ENCODE data around the gene PNO1.

DNA sequence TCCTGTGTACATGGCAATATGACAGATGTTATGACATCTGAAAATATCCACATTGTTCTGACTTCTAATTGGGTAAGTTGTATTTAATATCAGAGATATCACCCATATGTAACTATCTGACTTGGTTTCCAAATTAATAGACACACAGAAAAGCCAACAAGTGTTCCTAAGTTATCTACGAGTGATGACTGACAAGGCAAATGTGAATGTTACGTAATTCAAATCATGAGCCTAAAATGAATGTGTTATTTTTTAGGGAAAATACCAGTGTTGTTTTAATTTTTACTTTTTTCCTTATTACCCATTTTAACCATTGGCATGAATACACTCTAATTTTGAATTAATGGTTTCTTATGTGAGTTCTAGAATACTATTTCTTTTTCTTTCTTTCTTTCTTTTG is 15.8 kb upstream of the PNO1 start:
- TF ChIP-seq CEBPB (IDR thresholded peaks at IDR 0.05), result no peak
- TF ChIP-seq, protein P1, sequence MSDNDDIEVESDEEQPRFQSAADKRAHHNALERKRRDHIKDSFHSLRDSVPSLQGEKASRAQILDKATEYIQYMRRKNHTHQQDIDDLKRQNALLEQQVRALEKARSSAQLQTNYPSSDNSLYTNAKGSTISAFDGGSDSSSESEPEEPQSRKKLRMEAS (IDR thresholded peaks at IDR 0.05), result no peak
- TF ChIP-seq, protein P2, sequence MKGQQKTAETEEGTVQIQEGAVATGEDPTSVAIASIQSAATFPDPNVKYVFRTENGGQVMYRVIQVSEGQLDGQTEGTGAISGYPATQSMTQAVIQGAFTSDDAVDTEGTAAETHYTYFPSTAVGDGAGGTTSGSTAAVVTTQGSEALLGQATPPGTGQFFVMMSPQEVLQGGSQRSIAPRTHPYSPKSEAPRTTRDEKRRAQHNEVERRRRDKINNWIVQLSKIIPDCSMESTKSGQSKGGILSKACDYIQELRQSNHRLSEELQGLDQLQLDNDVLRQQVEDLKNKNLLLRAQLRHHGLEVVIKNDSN (IDR thresholded peaks at IDR 0.05), result no peak
- no peak for TF ChIP-seq TAF1 (IDR thresholded peaks at IDR 0.05; ENCODE audit: low read depth)
- no peak for TF ChIP-seq RAD21 (IDR thresholded peaks at IDR 0.05; ENCODE audit: low read depth)
- TF ChIP-seq YY1 (IDR thresholded peaks at IDR 0.05; ENCODE audit: low read depth), result no peak
- no peak for TF ChIP-seq EP300 (IDR thresholded peaks at IDR 0.05; ENCODE audit: borderline replicate concordance)
- TF ChIP-seq, protein P3, sequence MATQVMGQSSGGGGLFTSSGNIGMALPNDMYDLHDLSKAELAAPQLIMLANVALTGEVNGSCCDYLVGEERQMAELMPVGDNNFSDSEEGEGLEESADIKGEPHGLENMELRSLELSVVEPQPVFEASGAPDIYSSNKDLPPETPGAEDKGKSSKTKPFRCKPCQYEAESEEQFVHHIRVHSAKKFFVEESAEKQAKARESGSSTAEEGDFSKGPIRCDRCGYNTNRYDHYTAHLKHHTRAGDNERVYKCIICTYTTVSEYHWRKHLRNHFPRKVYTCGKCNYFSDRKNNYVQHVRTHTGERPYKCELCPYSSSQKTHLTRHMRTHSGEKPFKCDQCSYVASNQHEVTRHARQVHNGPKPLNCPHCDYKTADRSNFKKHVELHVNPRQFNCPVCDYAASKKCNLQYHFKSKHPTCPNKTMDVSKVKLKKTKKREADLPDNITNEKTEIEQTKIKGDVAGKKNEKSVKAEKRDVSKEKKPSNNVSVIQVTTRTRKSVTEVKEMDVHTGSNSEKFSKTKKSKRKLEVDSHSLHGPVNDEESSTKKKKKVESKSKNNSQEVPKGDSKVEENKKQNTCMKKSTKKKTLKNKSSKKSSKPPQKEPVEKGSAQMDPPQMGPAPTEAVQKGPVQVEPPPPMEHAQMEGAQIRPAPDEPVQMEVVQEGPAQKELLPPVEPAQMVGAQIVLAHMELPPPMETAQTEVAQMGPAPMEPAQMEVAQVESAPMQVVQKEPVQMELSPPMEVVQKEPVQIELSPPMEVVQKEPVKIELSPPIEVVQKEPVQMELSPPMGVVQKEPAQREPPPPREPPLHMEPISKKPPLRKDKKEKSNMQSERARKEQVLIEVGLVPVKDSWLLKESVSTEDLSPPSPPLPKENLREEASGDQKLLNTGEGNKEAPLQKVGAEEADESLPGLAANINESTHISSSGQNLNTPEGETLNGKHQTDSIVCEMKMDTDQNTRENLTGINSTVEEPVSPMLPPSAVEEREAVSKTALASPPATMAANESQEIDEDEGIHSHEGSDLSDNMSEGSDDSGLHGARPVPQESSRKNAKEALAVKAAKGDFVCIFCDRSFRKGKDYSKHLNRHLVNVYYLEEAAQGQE (IDR thresholded peaks at IDR 0.05; ENCODE audit: low read depth), result no peak
- TF ChIP-seq TEAD4 (IDR thresholded peaks at IDR 0.05), result no peak
- TF ChIP-seq CREB1 (IDR thresholded peaks at IDR 0.05; ENCODE audit: low read depth), result no peak
- no peak for TF ChIP-seq EGR1 (IDR thresholded peaks at IDR 0.05)
